DOHH2 (cell line): ENCODE data around the gene PAK1.

Experiments
- H3F3A ChIP-seq: fragments of 200-600 bp; sonication (generic), shearing (Covaris generic); 2 replicates; pipeline ENCODE4 v1.6.0; 2016; ENCODE audit warnings: antibody characterized with exemption, mild to moderate bottlenecking; ENCODE audit not compliant: control insufficient read depth, insufficient read depth
- H3K27ac ChIP-seq: fragments of 200-600 bp; sonication (generic); 2 replicates; pipeline ENCODE4 v1.5.1; 2014; ENCODE audit warnings: low read depth, mild to moderate bottlenecking, low read length, moderate library complexity
- H3K27me3 ChIP-seq: fragments of 200-600 bp; sonication (generic); 2 replicates; pipeline ENCODE4 v1.6.1; 2014; ENCODE audit warnings: mild to moderate bottlenecking, low read length, mixed read lengths; ENCODE audit not compliant: control insufficient read depth
- H3K36me3 ChIP-seq: fragments of 200-600 bp; sonication (generic); 2 replicates; pipeline ENCODE4 v1.6.1; 2014; ENCODE audit warnings: mild to moderate bottlenecking, low read length, moderate library complexity, mixed read lengths; ENCODE audit not compliant: control insufficient read depth
- H3K4me1 ChIP-seq: fragments of 200-600 bp; sonication (generic); 2 replicates; pipeline ENCODE4 v1.6.1; 2014; ENCODE audit warnings: mild to moderate bottlenecking, low read length, mixed read lengths; ENCODE audit not compliant: control insufficient read depth
- H3K4me2 ChIP-seq: fragments of 200-600 bp; sonication (generic); 2 replicates; pipeline ENCODE4 v1.6.0; 2014; ENCODE audit warnings: mild to moderate bottlenecking, low read length, moderate library complexity
- H3K4me3 ChIP-seq: fragments of 200-600 bp; sonication (generic); 2 replicates; pipeline ENCODE4 v1.5.1; 2014; ENCODE audit warnings: mild to moderate bottlenecking, low read length, mixed read lengths
- H3K79me2 ChIP-seq: fragments of 200-600 bp; sonication (generic); 2 replicates; pipeline ENCODE4 v1.6.1; 2014; ENCODE audit warnings: mild to moderate bottlenecking, low read length, mixed read lengths; ENCODE audit not compliant: control insufficient read depth
- H3K9me2 ChIP-seq: fragments of 200-600 bp; sonication (generic); replicated peaks from 2 replicates; pipeline ENCODE4 v1.6.1; 2014; ENCODE audit warnings: mild to moderate bottlenecking, low read length, mixed read lengths; ENCODE audit not compliant: control insufficient read depth
- H3K9me3 ChIP-seq: fragments of 200-600 bp; sonication (generic); 2 replicates; pipeline ENCODE4 v1.6.1; 2014; ENCODE audit warnings: antibody characterized with exemption, low read length, mixed read lengths; ENCODE audit not compliant: control insufficient read depth, insufficient read depth
- H4K20me1 ChIP-seq: fragments of 200-600 bp; sonication (generic); 2 replicates; pipeline ENCODE4 v1.6.0; 2014; ENCODE audit warnings: low read depth, mild to moderate bottlenecking, antibody characterized with exemption, low read length, moderate library complexity; ENCODE audit not compliant: control insufficient read depth, insufficient read depth
- CTCF ChIP-seq: fragments of 200-600 bp; sonication (generic); IDR thresholded peaks from one replicate; pipeline ENCODE4 v1.5.1; 2014; ENCODE audit warnings: antibody characterized with exemption, mild to moderate bottlenecking, low read depth, low read length; ENCODE audit not compliant: poor library complexity, severe bottlenecking
- EZH2phosphoT487 ChIP-seq: fragments of 200-600 bp; sonication (generic); IDR thresholded peaks from 2 replicates; pipeline ENCODE4 v1.6.1; 2017; ENCODE audit warnings: borderline replicate concordance, mild to moderate bottlenecking, antibody characterized with exemption, low read length, moderate library complexity, mixed read lengths

Gene PAK1

GRCh38 chr11:77340501-77340900 lies 133.4 kb downstream of the PAK1 start:
- H3F3A ChIP-seq, result no peaks in the 10 kb centered on the region
- peaks cover 6% of the 10 kb centered on the region for H3K36me3 ChIP-seq
- no peaks in the 10 kb centered on the region for H3K27me3 ChIP-seq
- H3K4me2 ChIP-seq, result no peak overlapping the region
- H3K27ac ChIP-seq, result no peak overlapping the region
- no peaks in the 10 kb centered on the region for H3K9me2 ChIP-seq
- no peaks in the 10 kb centered on the region for H4K20me1 ChIP-seq
- no peak overlapping the region for H3K4me3 ChIP-seq
- H3K9me3 ChIP-seq, result no peaks in the 10 kb centered on the region
- H3K79me2 ChIP-seq, result no peaks in the 10 kb centered on the region
- H3K4me1 ChIP-seq, result no peaks in the 10 kb centered on the region
- no peak for TF ChIP-seq CTCF
- no peak for TF ChIP-seq EZH2phosphoT487

- Histone ChIP-seq H3K4me2 (no peak overlapping the region), H3K9me3 (no peaks in the 10 kb centered on the region), H3F3A (no peaks in the 10 kb centered on the region), H3K4me1 (no peaks in the 10 kb centered on the region), H3K27me3 (no peaks in the 10 kb centered on the region), H3K79me2 (no peaks in the 10 kb centered on the region), H3K36me3 (peaks cover 10% of the 10 kb centered on the region), H3K4me3 (no peak overlapping the region), H3K9me2 (no peaks in the 10 kb centered on the region), H3K27ac (no peak overlapping the region), H4K20me1 (no peaks in the 10 kb centered on the region)
- TF ChIP-seq EZH2phosphoT487 (no peak), CTCF (no peak)
These were observed 141.6 kb downstream of the PAK1 start for GRCh38 chr11:77332259-77332658.

GRCh38 chr11:77325159-77325558 lies 148.7 kb downstream of the PAK1 start:
- H3K27me3 ChIP-seq, result no peaks in the 10 kb centered on the region
- no peak for TF ChIP-seq EZH2phosphoT487
- TF ChIP-seq CTCF, result no peak
- no peak overlapping the region for H3K27ac ChIP-seq
- no peaks in the 10 kb centered on the region for H3K79me2 ChIP-seq
- H3F3A ChIP-seq, result no peaks in the 10 kb centered on the region
- H3K4me2 ChIP-seq, result no peak overlapping the region
- H3K36me3 ChIP-seq, result no peaks in the 10 kb centered on the region
- no peaks in the 10 kb centered on the region for H4K20me1 ChIP-seq
- no peaks in the 10 kb centered on the region for H3K9me3 ChIP-seq
- H3K9me2 ChIP-seq, result no peaks in the 10 kb centered on the region
- H3K4me3 ChIP-seq, result no peak overlapping the region
- H3K4me1 ChIP-seq, result no peaks in the 10 kb centered on the region

GRCh38 chr11:77324508-77324907 lies 149.4 kb downstream of the PAK1 start:
- no peaks in the 10 kb centered on the region for H3K27me3 ChIP-seq
- no peak overlapping the region for H3K27ac ChIP-seq
- H4K20me1 ChIP-seq, result no peaks in the 10 kb centered on the region
- H3K79me2 ChIP-seq, result no peaks in the 10 kb centered on the region
- no peaks in the 10 kb centered on the region for H3K9me2 ChIP-seq
- no peak for TF ChIP-seq CTCF
- no peak for TF ChIP-seq EZH2phosphoT487
- H3K4me3 ChIP-seq, result no peak overlapping the region
- no peak overlapping the region for H3K4me2 ChIP-seq
- H3K4me1 ChIP-seq, result no peaks in the 10 kb centered on the region
- H3K9me3 ChIP-seq, result no peaks in the 10 kb centered on the region
- H3F3A ChIP-seq, result no peaks in the 10 kb centered on the region
- H3K36me3 ChIP-seq, result no peaks in the 10 kb centered on the region
